A549 (cell line): Measurements from ENCODE around the gene ANO2. TPM values are rescaled to one million over a fixed set of nuclear protein-coding genes. Genes with fewer than 3 reads are reported as not detected.

Experiments used
- ATAC-seq, 2 experiments: fragments of 200-7000 bp in 1 of 2; fragments of >200 bp in 1 of 2; cut with Nextera tagmentation in 1 of 2; cut with Tn5 transposase in 1 of 2; 3 replicates each; pipeline versions ENCODE4 v1.8.0 to v1.9.1; 2018 to 2020; ENCODE audit warnings: mild to moderate bottlenecking in 1 of 2, moderate library complexity in 1 of 2
- CTCF ChIA-PET: fragments of 300-600 bp; sonication (Branson Sonifier 250); formaldehyde crosslinking; extraction: SDS; loops from one replicate; lab custom pipeline; 2021; ENCODE audit warnings: antibody characterized with exemption, inconsistent platforms; lab: Yijun Ruan, JAX
- POLR2A ChIA-PET: fragments of 350-600 bp; formaldehyde crosslinking; extraction: SDS; loops from one replicate; lab custom pipeline; 2021; ENCODE audit warnings: antibody characterized with exemption, inconsistent platforms; lab: Yijun Ruan, JAX
- DNase-seq, 2 experiments: peaks; one replicate each; pipeline versions ENCODE4 v3.0.0 to v3.0.0-alpha.2; 2011 to 2016; ENCODE audit warnings: low read depth in 1 of 2, low spot score in 1 of 2
- FAIRE-seq: peaks from 2 replicates; lab custom pipeline; 2011; peaks lifted over from hg19 to GRCh38; lab: Jason Lieb, UNC
- H3K27ac ChIP-seq, 2 experiments: fragments of >200 bp; sonication (Bioruptor Twin); formaldehyde crosslinking; 3 replicates each; pipeline ENCODE4 v1.5.1; 2016 to 2017
- H3K4me1 ChIP-seq: fragments of >200 bp; sonication (Bioruptor Twin); formaldehyde crosslinking; 3 replicates; pipeline ENCODE4 v1.6.1; 2016
- H3K4me2 ChIP-seq: fragments of >200 bp; sonication (Bioruptor Twin); formaldehyde crosslinking; 3 replicates; pipeline ENCODE4 v1.6.1; 2016
- H3K4me3 ChIP-seq: fragments of >200 bp; sonication (Bioruptor Twin); formaldehyde crosslinking; 3 replicates; pipeline ENCODE4 v1.5.1; 2016
- H3K9me3 ChIP-seq: fragments of >200 bp; sonication (Bioruptor Twin); formaldehyde crosslinking; 3 replicates; pipeline ENCODE4 v1.6.1; 2016
- BHLHE40 ChIP-seq: IDR thresholded peaks from 2 replicates; pipeline ENCODE4 v1.6.1; 2012; ENCODE audit warnings: low read depth, low read length, inconsistent platforms
- CBX2 ChIP-seq: fragments of 200-600 bp; sonication (generic); IDR thresholded peaks from 2 replicates; pipeline ENCODE4 v1.6.1; 2016; ENCODE audit warnings: low read depth, mild to moderate bottlenecking, borderline replicate concordance
- CBX8 ChIP-seq: fragments of 200-600 bp; sonication (generic); IDR thresholded peaks from 2 replicates; pipeline ENCODE4 v1.6.1; 2016
- CEBPB ChIP-seq, 2 experiments: fragments of >200 bp in 1 of 2; sonication (Bioruptor Twin) in 1 of 2; formaldehyde crosslinking in 1 of 2; IDR thresholded peaks; 2 replicates each; pipeline ENCODE4 v1.6.1; 2012 to 2016
- CHD2 ChIP-seq: fragments of 150-350 bp; IDR thresholded peaks from 2 replicates; pipeline ENCODE4 v1.6.1; 2014; ENCODE audit warnings: low read length; ENCODE audit not compliant: partially characterized antibody
- EHF ChIP-seq: fragments of 250-450 bp; sonication (Bioruptor Pico); IDR thresholded peaks from 2 replicates; pipeline ENCODE4 v1.5.0; 2020; ENCODE audit warnings: mild to moderate bottlenecking
- ELK1 ChIP-seq: fragments of 150-350 bp; IDR thresholded peaks from 2 replicates; pipeline ENCODE4 v1.6.1; 2014; ENCODE audit warnings: low read depth, mild to moderate bottlenecking, low read length
- EP300 ChIP-seq, 2 experiments: fragments of >200 bp; sonication (Bioruptor Twin); formaldehyde crosslinking; IDR thresholded peaks; 2 replicates in 1 of 2; 3 replicates in 1 of 2; pipeline ENCODE4 v1.6.1; 2016 to 2017
- FOXS1 ChIP-seq: fragments of 250-450 bp; sonication (Bioruptor Pico); IDR thresholded peaks from 2 replicates; pipeline ENCODE4 v1.5.0; 2020; ENCODE audit warnings: mild to moderate bottlenecking, moderate library complexity
- HES2 ChIP-seq: fragments of >200 bp; sonication (Bioruptor Twin); formaldehyde crosslinking; IDR thresholded peaks from 2 replicates; pipeline ENCODE4 v1.6.1; 2016
- HOXB13 ChIP-seq: fragments of 250-450 bp; sonication (Bioruptor Pico); IDR thresholded peaks from 2 replicates; pipeline ENCODE4 v1.5.0; 2020; ENCODE audit warnings: low read depth, mild to moderate bottlenecking, moderate library complexity
- HOXB5 ChIP-seq: fragments of 250-450 bp; sonication (Bioruptor Pico); IDR thresholded peaks from 2 replicates; pipeline ENCODE4 v1.5.0; 2020; ENCODE audit warnings: mild to moderate bottlenecking, moderate library complexity
- JUN ChIP-seq, 2 experiments: fragments of >200 bp; sonication (Bioruptor Twin); formaldehyde crosslinking; IDR thresholded peaks; 2 replicates in 1 of 2; 3 replicates in 1 of 2; pipeline ENCODE4 v1.6.1; 2016 to 2017
- MAZ ChIP-seq: fragments of 150-350 bp; IDR thresholded peaks from 2 replicates; pipeline ENCODE4 v1.6.1; 2014; ENCODE audit warnings: antibody characterized with exemption, low read depth, low read length, borderline replicate concordance
- MYC ChIP-seq: IDR thresholded peaks from 2 replicates; pipeline ENCODE4 v1.6.1; 2012; ENCODE audit warnings: mild to moderate bottlenecking, inconsistent platforms, low read length, improper control_type of control experiment, borderline replicate concordance
- POLR2A ChIP-seq: IDR thresholded peaks from 2 replicates; pipeline ENCODE4 v1.6.1; 2012; ENCODE audit warnings: mild to moderate bottlenecking, low read length
- POLR2AphosphoS2 ChIP-seq: conservative IDR thresholded peaks from 2 replicates; pipeline ENCODE4 v1.6.1; 2012; ENCODE audit warnings: low read length, improper control_type of control experiment, inconsistent platforms
- ZC3H11A ChIP-seq: fragments of 450-650 bp; IDR thresholded peaks from 2 replicates; pipeline ENCODE4 v1.6.1; 2014; ENCODE audit warnings: antibody characterized with exemption, mild to moderate bottlenecking
- ZFP36 ChIP-seq: fragments of 450-650 bp; IDR thresholded peaks from 2 replicates; pipeline ENCODE4 v1.6.1; 2014; ENCODE audit warnings: borderline replicate concordance; ENCODE audit not compliant: partially characterized antibody
- WGBS: methylation state at CpG from one replicate; pipeline ENCODE4 v1.1.6; 2017; ENCODE audit errors: missing lambda C conversion rate; 5-methylcytosine and 5-hydroxymethylcytosine counted together
- polyA plus RNA-seq, 4 experiments: library from polyadenylated mRNA; depleted of rRNA in 3 of 4; stranded (reverse); fragments of >200 nt; fragmentation: RNase III in 1 of 4; extraction: RNeasy Plus Mini Kit Qiagen cat#74134 plus additional on column Dnase treatment in 1 of 4; gene quantifications; 2 replicates in 3 of 4; 3 replicates in 1 of 4; pipeline ENCODE4 v1.2.3, GENCODE V29; 2011 to 2017
- TF ChIP-seq, protein P1 (sequence below): fragments of 450-650 bp; IDR thresholded peaks from 2 replicates; pipeline ENCODE4 v1.6.1; 2014; ENCODE audit warnings: antibody characterized with exemption
- TF ChIP-seq, protein P2 (sequence below): fragments of 200-600 bp; sonication (generic); IDR thresholded peaks from 2 replicates; pipeline ENCODE4 v1.6.1; 2016; ENCODE audit warnings: antibody characterized with exemption, mild to moderate bottlenecking, moderate library complexity

Gene ANO2
- polyA plus RNA-seq, 2 of the 4 experiments (the other 2 are of a cell fraction): not detected

DNA sequence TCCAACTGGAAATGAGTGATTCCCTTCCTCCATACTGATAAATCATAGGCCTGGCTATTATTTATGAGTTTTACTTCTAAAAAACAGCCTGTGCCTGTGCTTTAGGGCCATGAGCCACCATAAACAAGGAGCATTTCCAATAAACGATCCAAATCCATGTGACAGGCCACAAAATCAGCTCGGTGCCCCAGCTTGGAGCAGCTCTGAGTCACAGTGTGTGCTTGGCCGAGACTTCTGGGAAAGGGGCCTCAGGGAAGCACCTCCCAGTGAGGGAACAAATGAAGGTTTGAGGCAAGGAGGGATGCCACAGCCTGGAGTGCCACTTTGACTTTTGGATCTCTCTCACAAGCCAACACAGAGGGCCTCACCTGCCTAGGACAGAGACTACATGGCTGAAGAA lies 322.8 kb downstream of the ANO2 start:
- no peak for TF ChIP-seq HES2
- DNase-seq: no peak
- no peak overlapping the region for H3K4me2 ChIP-seq
- no peak overlapping the region for H3K27ac ChIP-seq
- ATAC-seq: no peak
- no peak overlapping the region for H3K4me3 ChIP-seq
- ChIA-PET POLR2A (no interaction called here), CTCF (no interaction called here)
- H3K4me1 ChIP-seq: no peaks in the 10 kb centered on the region
- no peak for FAIRE-seq
- WGBS: 9% methylated on average over 3 of the region's 3 CpGs
- no peaks in the 10 kb centered on the region for H3K9me3 ChIP-seq

DNA sequence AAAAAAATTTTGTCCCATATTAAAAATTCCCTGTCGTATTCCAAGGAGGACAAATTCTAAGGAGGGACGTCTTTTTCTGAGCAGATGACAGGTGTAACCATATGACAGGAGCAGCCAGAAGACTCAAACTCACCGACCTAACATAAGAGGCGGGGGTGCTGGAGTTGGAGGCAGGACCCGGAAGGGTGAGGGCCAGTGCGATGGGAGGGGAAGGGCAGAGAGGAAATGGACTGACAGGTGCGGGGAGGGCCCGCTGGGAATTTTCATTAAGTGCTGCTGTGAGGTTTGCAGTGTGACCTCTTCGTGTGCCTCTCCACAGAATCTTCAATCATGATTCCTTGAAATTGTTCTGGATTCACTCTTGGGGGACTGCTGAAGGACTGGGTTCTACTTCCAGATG lies 323.7 kb downstream of the ANO2 start:
- Histone ChIP-seq H3K27ac (no peak overlapping the region), H3K9me3 (no peaks in the 10 kb centered on the region), H3K4me2 (no peak overlapping the region), H3K4me3 (no peak overlapping the region), H3K4me1 (no peaks in the 10 kb centered on the region)
- ATAC-seq (no peak), DNase-seq (no peak), FAIRE-seq (no peak)
- TF ChIP-seq EP300 (IDR thresholded peaks at IDR 0.05): no peak
- no peak for TF ChIP-seq ZC3H11A
- ChIA-PET POLR2A (no interaction called here), CTCF (no interaction called here)
- WGBS: 22% methylated on average over 9 of the region's 9 CpGs

GRCh38 chr12:5620896-5621295 lies 324.2 kb downstream of the ANO2 start:
- ChIA-PET POLR2A (no interaction called here), CTCF (no interaction called here)
- 33% methylated on average over 7 of the region's 7 CpGs for WGBS
- FAIRE-seq (no peak), ATAC-seq (no peak), DNase-seq (no peak)
- Histone ChIP-seq H3K9me3 (no peaks in the 10 kb centered on the region), H3K27ac (no peak overlapping the region), H3K4me2 (no peak overlapping the region), H3K4me1 (no peaks in the 10 kb centered on the region), H3K4me3 (no peak overlapping the region)
- no peak for TF ChIP-seq CEBPB (IDR thresholded peaks at IDR 0.05)
- TF ChIP-seq BHLHE40: no peak
- TF ChIP-seq POLR2AphosphoS2: no peak
- TF ChIP-seq HOXB5 (CRISPR knock-in tag): no peak
- no peak for TF ChIP-seq CBX2
- TF ChIP-seq HOXB13 (CRISPR knock-in tag): no peak
- no peak for TF ChIP-seq ELK1
- no peak for TF ChIP-seq CHD2
- TF ChIP-seq MYC: no peak
- TF ChIP-seq, protein P1, sequence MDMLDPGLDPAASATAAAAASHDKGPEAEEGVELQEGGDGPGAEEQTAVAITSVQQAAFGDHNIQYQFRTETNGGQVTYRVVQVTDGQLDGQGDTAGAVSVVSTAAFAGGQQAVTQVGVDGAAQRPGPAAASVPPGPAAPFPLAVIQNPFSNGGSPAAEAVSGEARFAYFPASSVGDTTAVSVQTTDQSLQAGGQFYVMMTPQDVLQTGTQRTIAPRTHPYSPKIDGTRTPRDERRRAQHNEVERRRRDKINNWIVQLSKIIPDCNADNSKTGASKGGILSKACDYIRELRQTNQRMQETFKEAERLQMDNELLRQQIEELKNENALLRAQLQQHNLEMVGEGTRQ: no peak
- no peak for TF ChIP-seq EP300 (IDR thresholded peaks at IDR 0.05)
- TF ChIP-seq JUN (IDR thresholded peaks at IDR 0.05): no peak
- TF ChIP-seq, protein P2, sequence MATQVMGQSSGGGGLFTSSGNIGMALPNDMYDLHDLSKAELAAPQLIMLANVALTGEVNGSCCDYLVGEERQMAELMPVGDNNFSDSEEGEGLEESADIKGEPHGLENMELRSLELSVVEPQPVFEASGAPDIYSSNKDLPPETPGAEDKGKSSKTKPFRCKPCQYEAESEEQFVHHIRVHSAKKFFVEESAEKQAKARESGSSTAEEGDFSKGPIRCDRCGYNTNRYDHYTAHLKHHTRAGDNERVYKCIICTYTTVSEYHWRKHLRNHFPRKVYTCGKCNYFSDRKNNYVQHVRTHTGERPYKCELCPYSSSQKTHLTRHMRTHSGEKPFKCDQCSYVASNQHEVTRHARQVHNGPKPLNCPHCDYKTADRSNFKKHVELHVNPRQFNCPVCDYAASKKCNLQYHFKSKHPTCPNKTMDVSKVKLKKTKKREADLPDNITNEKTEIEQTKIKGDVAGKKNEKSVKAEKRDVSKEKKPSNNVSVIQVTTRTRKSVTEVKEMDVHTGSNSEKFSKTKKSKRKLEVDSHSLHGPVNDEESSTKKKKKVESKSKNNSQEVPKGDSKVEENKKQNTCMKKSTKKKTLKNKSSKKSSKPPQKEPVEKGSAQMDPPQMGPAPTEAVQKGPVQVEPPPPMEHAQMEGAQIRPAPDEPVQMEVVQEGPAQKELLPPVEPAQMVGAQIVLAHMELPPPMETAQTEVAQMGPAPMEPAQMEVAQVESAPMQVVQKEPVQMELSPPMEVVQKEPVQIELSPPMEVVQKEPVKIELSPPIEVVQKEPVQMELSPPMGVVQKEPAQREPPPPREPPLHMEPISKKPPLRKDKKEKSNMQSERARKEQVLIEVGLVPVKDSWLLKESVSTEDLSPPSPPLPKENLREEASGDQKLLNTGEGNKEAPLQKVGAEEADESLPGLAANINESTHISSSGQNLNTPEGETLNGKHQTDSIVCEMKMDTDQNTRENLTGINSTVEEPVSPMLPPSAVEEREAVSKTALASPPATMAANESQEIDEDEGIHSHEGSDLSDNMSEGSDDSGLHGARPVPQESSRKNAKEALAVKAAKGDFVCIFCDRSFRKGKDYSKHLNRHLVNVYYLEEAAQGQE: no peak
- no peak for TF ChIP-seq MAZ
- TF ChIP-seq ZFP36: no peak
- no peak for TF ChIP-seq POLR2A
- no peak for TF ChIP-seq EHF (CRISPR knock-in tag)
- no peak for TF ChIP-seq FOXS1
- no peak for TF ChIP-seq CBX8
